WTC11 (cell line): ENCODE measurements around the gene SLC5A9. TPM values are rescaled to one million over a fixed set of nuclear protein-coding genes. Genes with fewer than 3 reads are reported as not detected.

Experiments used
- ATAC-seq: fragments of 200-7000 bp; cut with Tn5 transposase; 2 replicates; pipeline ENCODE4 v1.10.0; 2021; ENCODE audit warnings: mild to moderate bottlenecking, moderate library complexity
- CTCF ChIA-PET: fragments of 300-600 bp; sonication (Branson Sonifier 250); formaldehyde crosslinking; loops from one replicate; lab custom pipeline; 2021; ENCODE audit warnings: antibody characterized with exemption; lab: Charles Lee
- POLR2A ChIA-PET: fragments of 350-600 bp; sonication (Branson Sonifier 250); formaldehyde crosslinking; loops from one replicate; lab custom pipeline; 2021; ENCODE audit warnings: antibody characterized with exemption; lab: Charles Lee
- DNase-seq: peaks from one replicate; pipeline ENCODE4 v3.0.0; 2021; ENCODE audit warnings: low spot score
- H3K27ac Mint-ChIP-seq: 2 replicates; pipeline ENCODE4 v1.8.0; 2021; ENCODE audit warnings: mixed read lengths
- H3K27me3 Mint-ChIP-seq: 2 replicates; pipeline ENCODE4 v1.8.0; 2021; ENCODE audit warnings: low read depth, mild to moderate bottlenecking, moderate library complexity, mixed read lengths
- H3K36me3 Mint-ChIP-seq: 2 replicates; pipeline ENCODE4 v1.8.0; 2021; ENCODE audit warnings: mixed read lengths
- H3K4me1 Mint-ChIP-seq: 2 replicates; pipeline ENCODE4 v1.8.0; 2022; ENCODE audit warnings: mixed read lengths
- H3K4me3 Mint-ChIP-seq: 2 replicates; pipeline ENCODE4 v1.8.0; 2021; ENCODE audit warnings: mild to moderate bottlenecking, moderate library complexity, mixed read lengths
- H3K9me3 Mint-ChIP-seq: 2 replicates; pipeline ENCODE4 v1.8.0; 2021; ENCODE audit warnings: mixed read lengths
- ATF6 ChIP-seq: sonication (generic); formaldehyde crosslinking; IDR thresholded peaks from 2 replicates; pipeline ENCODE4 v1.8.1; 2023; ENCODE audit warnings: mild to moderate bottlenecking, missing genetic modification reagents
- CDX4 ChIP-seq: fragments of 250-450 bp; sonication (Bioruptor Pico); IDR thresholded peaks from 2 replicates; pipeline ENCODE4 v1.9.0; 2021; ENCODE audit warnings: moderate library complexity, mild to moderate bottlenecking, inconsistent platforms, borderline replicate concordance
- E2F5 ChIP-seq: sonication (generic); formaldehyde crosslinking; IDR thresholded peaks from 2 replicates; pipeline ENCODE4 v1.8.1; 2022; ENCODE audit warnings: mild to moderate bottlenecking, moderate library complexity, missing genetic modification reagents
- ELF4 ChIP-seq: sonication (generic); formaldehyde crosslinking; IDR thresholded peaks from 2 replicates; pipeline ENCODE4 v1.8.1; 2022; ENCODE audit warnings: low read depth, mild to moderate bottlenecking, moderate library complexity, missing genetic modification reagents
- EMX1 ChIP-seq: fragments of 250-450 bp; sonication (Bioruptor Pico); IDR thresholded peaks from 2 replicates; pipeline ENCODE4 v1.8.0; 2021; ENCODE audit warnings: mild to moderate bottlenecking
- FOXK1 ChIP-seq: sonication (generic); formaldehyde crosslinking; IDR thresholded peaks from 2 replicates; pipeline ENCODE4 v1.8.0; 2022; ENCODE audit warnings: mild to moderate bottlenecking, moderate library complexity, missing genetic modification reagents
- GTF2I ChIP-seq: fragments of 250-450 bp; sonication (Bioruptor Pico); conservative IDR thresholded peaks from 2 replicates; pipeline ENCODE4 v1.4.0; 2021; ENCODE audit warnings: mild to moderate bottlenecking
- HMGA2 ChIP-seq: fragments of 250-450 bp; sonication (Bioruptor Pico); IDR thresholded peaks from 2 replicates; pipeline ENCODE4 v1.4.0; 2021; ENCODE audit warnings: mild to moderate bottlenecking, moderate library complexity
- IRF1 ChIP-seq: sonication (generic); formaldehyde crosslinking; IDR thresholded peaks from 2 replicates; pipeline ENCODE4 v1.8.0; 2023; ENCODE audit warnings: missing genetic modification reagents
- IRF2 ChIP-seq: sonication (generic); formaldehyde crosslinking; IDR thresholded peaks from 2 replicates; pipeline ENCODE4 v1.8.0; 2022; ENCODE audit warnings: low read depth, missing genetic modification reagents, borderline replicate concordance
- MLX ChIP-seq: sonication (generic); formaldehyde crosslinking; IDR thresholded peaks from 2 replicates; pipeline ENCODE4 v1.8.1; 2023; ENCODE audit warnings: mild to moderate bottlenecking, missing genetic modification reagents, moderate library complexity
- NR2C2 ChIP-seq: sonication (generic); formaldehyde crosslinking; IDR thresholded peaks from 2 replicates; pipeline ENCODE4 v1.8.0; 2022; ENCODE audit warnings: mild to moderate bottlenecking, missing genetic modification reagents
- SOX15 ChIP-seq: fragments of 250-450 bp; sonication (Bioruptor Pico); IDR thresholded peaks from 2 replicates; pipeline ENCODE4 v1.9.0; 2021; ENCODE audit warnings: mild to moderate bottlenecking
- TEAD4 ChIP-seq: sonication (generic); formaldehyde crosslinking; IDR thresholded peaks from 2 replicates; pipeline ENCODE4 v1.8.0; 2022; ENCODE audit warnings: mild to moderate bottlenecking, missing genetic modification reagents
- ZNF138 ChIP-seq: sonication (generic); formaldehyde crosslinking; conservative IDR thresholded peaks from 2 replicates; pipeline ENCODE4 v1.8.1; 2022; ENCODE audit warnings: mild to moderate bottlenecking, moderate library complexity, missing genetic modification reagents
- ZNF396 ChIP-seq: fragments of 250-450 bp; sonication (Bioruptor Pico); IDR thresholded peaks from 2 replicates; pipeline ENCODE4 v1.8.0; 2021; ENCODE audit warnings: mild to moderate bottlenecking, moderate library complexity, borderline replicate concordance
- total RNA-seq: library from RNA; stranded (reverse); gene quantifications from 3 replicates; pipeline ENCODE4 v1.2.3, GENCODE V29; 2021
- TF ChIP-seq, protein P1 (sequence below): sonication (generic); formaldehyde crosslinking; IDR thresholded peaks from 2 replicates; pipeline ENCODE4 v1.8.0; 2022; ENCODE audit warnings: mild to moderate bottlenecking, missing genetic modification reagents
- TF ChIP-seq, protein P2 (sequence below): sonication (generic); formaldehyde crosslinking; IDR thresholded peaks from 2 replicates; pipeline ENCODE4 v1.8.1; 2023; ENCODE audit warnings: mild to moderate bottlenecking, missing genetic modification reagents, moderate library complexity
- TF ChIP-seq, protein P3 (sequence below): fragments of 250-450 bp; sonication (Bioruptor Pico); IDR thresholded peaks from 2 replicates; pipeline ENCODE4 v2.1.2; 2022; ENCODE audit warnings: mild to moderate bottlenecking, moderate library complexity
- TF ChIP-seq, protein P4 (sequence below): sonication (generic); formaldehyde crosslinking; IDR thresholded peaks from 2 replicates; pipeline ENCODE4 v1.8.0; 2023; ENCODE audit warnings: mild to moderate bottlenecking, missing genetic modification reagents
- TF ChIP-seq, protein P5 (sequence below): fragments of 250-450 bp; sonication (Bioruptor Pico); IDR thresholded peaks from 2 replicates; pipeline ENCODE4 v1.9.0; 2021; ENCODE audit warnings: mild to moderate bottlenecking
- TF ChIP-seq, protein P6 (sequence below): fragments of 250-450 bp; sonication (Bioruptor Pico); IDR thresholded peaks from 2 replicates; pipeline ENCODE4 v1.8.0; 2021; ENCODE audit warnings: mild to moderate bottlenecking

SLC5A9 gene
- total RNA-seq, 1 experiment from 2014 or later = 0.22 TPM

DNA sequence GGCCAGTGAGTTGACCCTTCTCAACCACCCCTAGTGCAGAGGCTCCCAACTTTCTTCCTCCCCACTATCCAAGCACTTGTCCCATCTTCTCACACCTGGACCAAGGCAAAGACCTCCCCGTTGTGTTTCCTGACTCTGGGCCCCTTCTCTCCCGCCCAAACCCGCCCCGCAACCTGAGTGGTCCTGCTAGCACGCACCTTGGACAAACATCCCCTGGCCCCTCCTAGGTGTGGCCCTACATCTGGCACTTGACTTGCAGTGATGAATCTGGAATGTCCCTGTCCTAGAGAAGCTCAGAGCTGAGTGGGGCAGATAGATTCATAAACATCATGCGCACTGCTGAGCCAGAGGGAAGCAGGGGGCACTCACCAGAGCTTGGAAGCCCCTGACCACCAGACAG, 2.3 kb downstream of the SLC5A9 start (continued):
- TF ChIP-seq, protein P1, sequence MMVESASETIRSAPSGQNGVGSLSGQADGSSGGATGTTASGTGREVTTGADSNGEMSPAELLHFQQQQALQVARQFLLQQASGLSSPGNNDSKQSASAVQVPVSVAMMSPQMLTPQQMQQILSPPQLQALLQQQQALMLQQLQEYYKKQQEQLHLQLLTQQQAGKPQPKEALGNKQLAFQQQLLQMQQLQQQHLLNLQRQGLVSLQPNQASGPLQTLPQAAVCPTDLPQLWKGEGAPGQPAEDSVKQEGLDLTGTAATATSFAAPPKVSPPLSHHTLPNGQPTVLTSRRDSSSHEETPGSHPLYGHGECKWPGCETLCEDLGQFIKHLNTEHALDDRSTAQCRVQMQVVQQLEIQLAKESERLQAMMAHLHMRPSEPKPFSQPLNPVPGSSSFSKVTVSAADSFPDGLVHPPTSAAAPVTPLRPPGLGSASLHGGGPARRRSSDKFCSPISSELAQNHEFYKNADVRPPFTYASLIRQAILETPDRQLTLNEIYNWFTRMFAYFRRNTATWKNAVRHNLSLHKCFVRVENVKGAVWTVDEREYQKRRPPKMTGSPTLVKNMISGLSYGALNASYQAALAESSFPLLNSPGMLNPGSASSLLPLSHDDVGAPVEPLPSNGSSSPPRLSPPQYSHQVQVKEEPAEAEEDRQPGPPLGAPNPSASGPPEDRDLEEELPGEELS = no peak
- TF ChIP-seq IRF1 (CRISPR knock-in tag) = no peak
- TF ChIP-seq NR2C2 (CRISPR knock-in tag) = no peak
- TF ChIP-seq TEAD4 = no peak
- no peak for TF ChIP-seq EMX1 (CRISPR knock-in tag)
- no peak for TF ChIP-seq FOXK1 (CRISPR knock-in tag)
- TF ChIP-seq ELF4 (CRISPR knock-in tag) = no peak
- no peak for TF ChIP-seq ATF6 (CRISPR knock-in tag)
- TF ChIP-seq, protein P2, sequence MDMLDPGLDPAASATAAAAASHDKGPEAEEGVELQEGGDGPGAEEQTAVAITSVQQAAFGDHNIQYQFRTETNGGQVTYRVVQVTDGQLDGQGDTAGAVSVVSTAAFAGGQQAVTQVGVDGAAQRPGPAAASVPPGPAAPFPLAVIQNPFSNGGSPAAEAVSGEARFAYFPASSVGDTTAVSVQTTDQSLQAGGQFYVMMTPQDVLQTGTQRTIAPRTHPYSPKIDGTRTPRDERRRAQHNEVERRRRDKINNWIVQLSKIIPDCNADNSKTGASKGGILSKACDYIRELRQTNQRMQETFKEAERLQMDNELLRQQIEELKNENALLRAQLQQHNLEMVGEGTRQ (CRISPR knock-in tag) = no peak
- TF ChIP-seq, all 79 proteins: peak for 0

- Mint-ChIP-seq H3K9me3 (no peaks in the 10 kb centered on the region), H3K4me1 (peaks cover 4% of the 10 kb centered on the region), H3K4me3 (no peak overlapping the region), H3K36me3 (no peaks in the 10 kb centered on the region), H3K27ac (no peak overlapping the region), H3K27me3 (no peaks in the 10 kb centered on the region; the same call in 1 of the 2 replicates)
- ChIA-PET POLR2A (interaction anchor here (0.6 kb wide), 1 partner anchor 307 kb away, joined by 3 read pairs; no protein-coding TSS in a partner anchor), CTCF (interaction anchor here (1.0 to 2.3 kb wide), 4 partner anchors 10 to 305 kb away, joined by 3 to 6 read pairs (median 4); no protein-coding TSS in a partner anchor)
- DNase-seq (no peak), ATAC-seq (no peak)
- TF ChIP-seq, protein P3, sequence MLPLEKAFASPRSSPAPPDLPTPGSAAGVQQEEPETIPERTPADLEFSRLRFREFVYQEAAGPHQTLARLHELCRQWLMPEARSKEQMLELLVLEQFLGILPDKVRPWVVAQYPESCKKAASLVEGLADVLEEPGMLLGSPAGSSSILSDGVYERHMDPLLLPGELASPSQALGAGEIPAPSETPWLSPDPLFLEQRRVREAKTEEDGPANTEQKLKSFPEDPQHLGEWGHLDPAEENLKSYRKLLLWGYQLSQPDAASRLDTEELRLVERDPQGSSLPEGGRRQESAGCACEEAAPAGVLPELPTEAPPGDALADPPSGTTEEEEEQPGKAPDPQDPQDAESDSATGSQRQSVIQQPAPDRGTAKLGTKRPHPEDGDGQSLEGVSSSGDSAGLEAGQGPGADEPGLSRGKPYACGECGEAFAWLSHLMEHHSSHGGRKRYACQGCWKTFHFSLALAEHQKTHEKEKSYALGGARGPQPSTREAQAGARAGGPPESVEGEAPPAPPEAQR = no peak
- TF ChIP-seq ZNF396 (CRISPR knock-in tag) (no peak), ZNF138 (CRISPR knock-in tag) (no peak), CDX4 (CRISPR knock-in tag) (no peak), IRF2 (CRISPR knock-in tag) (no peak), HMGA2 (CRISPR knock-in tag) (no peak), SOX15 (CRISPR knock-in tag) (no peak), E2F5 (no peak), GTF2I (no peak), MLX (CRISPR knock-in tag) (no peak)
- TF ChIP-seq, protein P4, sequence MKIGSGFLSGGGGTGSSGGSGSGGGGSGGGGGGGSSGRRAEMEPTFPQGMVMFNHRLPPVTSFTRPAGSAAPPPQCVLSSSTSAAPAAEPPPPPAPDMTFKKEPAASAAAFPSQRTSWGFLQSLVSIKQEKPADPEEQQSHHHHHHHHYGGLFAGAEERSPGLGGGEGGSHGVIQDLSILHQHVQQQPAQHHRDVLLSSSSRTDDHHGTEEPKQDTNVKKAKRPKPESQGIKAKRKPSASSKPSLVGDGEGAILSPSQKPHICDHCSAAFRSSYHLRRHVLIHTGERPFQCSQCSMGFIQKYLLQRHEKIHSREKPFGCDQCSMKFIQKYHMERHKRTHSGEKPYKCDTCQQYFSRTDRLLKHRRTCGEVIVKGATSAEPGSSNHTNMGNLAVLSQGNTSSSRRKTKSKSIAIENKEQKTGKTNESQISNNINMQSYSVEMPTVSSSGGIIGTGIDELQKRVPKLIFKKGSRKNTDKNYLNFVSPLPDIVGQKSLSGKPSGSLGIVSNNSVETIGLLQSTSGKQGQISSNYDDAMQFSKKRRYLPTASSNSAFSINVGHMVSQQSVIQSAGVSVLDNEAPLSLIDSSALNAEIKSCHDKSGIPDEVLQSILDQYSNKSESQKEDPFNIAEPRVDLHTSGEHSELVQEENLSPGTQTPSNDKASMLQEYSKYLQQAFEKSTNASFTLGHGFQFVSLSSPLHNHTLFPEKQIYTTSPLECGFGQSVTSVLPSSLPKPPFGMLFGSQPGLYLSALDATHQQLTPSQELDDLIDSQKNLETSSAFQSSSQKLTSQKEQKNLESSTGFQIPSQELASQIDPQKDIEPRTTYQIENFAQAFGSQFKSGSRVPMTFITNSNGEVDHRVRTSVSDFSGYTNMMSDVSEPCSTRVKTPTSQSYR (CRISPR knock-in tag) = no peak
- TF ChIP-seq, protein P5, sequence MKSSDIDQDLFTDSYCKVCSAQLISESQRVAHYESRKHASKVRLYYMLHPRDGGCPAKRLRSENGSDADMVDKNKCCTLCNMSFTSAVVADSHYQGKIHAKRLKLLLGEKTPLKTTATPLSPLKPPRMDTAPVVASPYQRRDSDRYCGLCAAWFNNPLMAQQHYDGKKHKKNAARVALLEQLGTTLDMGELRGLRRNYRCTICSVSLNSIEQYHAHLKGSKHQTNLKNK = no peak
- TF ChIP-seq, protein P6, sequence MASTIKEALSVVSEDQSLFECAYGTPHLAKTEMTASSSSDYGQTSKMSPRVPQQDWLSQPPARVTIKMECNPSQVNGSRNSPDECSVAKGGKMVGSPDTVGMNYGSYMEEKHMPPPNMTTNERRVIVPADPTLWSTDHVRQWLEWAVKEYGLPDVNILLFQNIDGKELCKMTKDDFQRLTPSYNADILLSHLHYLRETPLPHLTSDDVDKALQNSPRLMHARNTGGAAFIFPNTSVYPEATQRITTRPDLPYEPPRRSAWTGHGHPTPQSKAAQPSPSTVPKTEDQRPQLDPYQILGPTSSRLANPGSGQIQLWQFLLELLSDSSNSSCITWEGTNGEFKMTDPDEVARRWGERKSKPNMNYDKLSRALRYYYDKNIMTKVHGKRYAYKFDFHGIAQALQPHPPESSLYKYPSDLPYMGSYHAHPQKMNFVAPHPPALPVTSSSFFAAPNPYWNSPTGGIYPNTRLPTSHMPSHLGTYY (CRISPR knock-in tag) = no peak
Observed at GRCh38 chr1:48225579-48225978, 3.1 kb downstream of the SLC5A9 start.
